Cardiac septum (tissue), 1 donor: ENCODE data around the gene GRM1. TPM values are rescaled to one million over a fixed set of nuclear protein-coding genes. Genes with fewer than 3 reads are reported as not detected.

Experiments used
- DNase-seq: peaks from one replicate; pipeline ENCODE4 v3.0.0-alpha.2; 2020; ENCODE audit warnings: low spot score
- intact Hi-C: fragments of 100-400 bp; cut with DNase I; formaldehyde crosslinking; loops from one replicate; pipeline ENCODE4 v1.14.0; 2022
- total RNA-seq: library from RNA; stranded (reverse); fragmentation: NEBNext Ultra II Directional; extraction: Animal tissue kit (Norgen Biotek cat#: 25700); gene quantifications from one replicate; pipeline ENCODE4 v1.2.1, GENCODE V29; 2021
- donor health status: DM: no; HTN: no; CAD: no.

Gene GRM1
- total RNA-seq, 1 donor from 2014 or later, result 8.5 TPM

- no peak for DNase-seq
- intact Hi-C loops, result no loop called here
These were observed 390.7 kb downstream of the GRM1 start for GRCh38 chr6:146419576-146419975.

- intact Hi-C loops, result no loop called here
- DNase-seq, result no peak
These were observed 391.4 kb downstream of the GRM1 start for GRCh38 chr6:146420255-146420654.

- intact Hi-C loops, result no loop called here
- DNase-seq, result no peak
These were observed 394.0 kb downstream of the GRM1 start for GRCh38 chr6:146422789-146423375.

- DNase-seq, result no peak
- intact Hi-C loops, result no loop called here
These were observed 394.6 kb downstream of the GRM1 start for GRCh38 chr6:146423452-146423851.

GRCh38 chr6:146426516-146426915, 397.7 kb downstream of the GRM1 start:
- intact Hi-C loops, result no loop called here
- no peak for DNase-seq

- no peak for DNase-seq
- intact Hi-C loops, result no loop called here
These were observed 401.0 kb downstream of the GRM1 start for GRCh38 chr6:146429831-146430230.

GRCh38 chr6:146433881-146434731, 405.2 kb downstream of the GRM1 start:
- intact Hi-C loops, result no loop called here
- no peak for DNase-seq

DNA sequence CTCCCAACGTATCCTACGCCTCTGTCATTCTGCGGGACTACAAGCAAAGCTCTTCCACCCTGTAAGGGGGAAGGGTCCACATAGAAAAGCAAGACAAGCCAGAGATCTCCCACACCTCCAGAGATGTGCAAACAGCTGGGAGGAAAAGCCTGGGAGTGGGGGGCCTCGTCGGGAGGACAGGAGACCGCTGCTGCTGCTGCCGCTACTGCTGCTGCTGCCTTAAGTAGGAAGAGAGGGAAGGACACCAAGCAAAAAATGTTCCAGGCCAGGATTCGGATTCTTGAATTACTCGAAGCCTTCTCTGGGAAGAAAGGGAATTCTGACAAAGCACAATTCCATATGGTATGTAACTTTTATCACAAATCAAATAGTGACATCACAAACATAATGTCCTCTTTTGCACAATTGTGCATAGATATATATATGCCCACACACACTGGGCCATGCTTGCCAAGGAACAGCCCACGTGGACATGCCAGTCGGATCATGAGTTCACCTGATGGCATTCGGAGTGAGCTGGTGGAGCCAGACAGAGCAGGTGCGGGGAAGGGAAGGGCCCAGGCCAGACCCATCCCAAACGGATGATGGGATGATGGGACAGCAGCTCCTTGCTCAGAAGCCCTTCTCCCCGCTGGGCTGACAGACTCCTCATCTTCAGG, 406.0 kb downstream of the GRM1 start:
- DNase-seq, result no peak
- intact Hi-C loops, result no loop called here

- intact Hi-C loops, result no loop called here
These were observed 413.0 kb downstream of the GRM1 start for GRCh38 chr6:146441907-146442306.

GRCh38 chr6:146444189-146444588, 415.3 kb downstream of the GRM1 start:
- no peak for DNase-seq
- intact Hi-C loops, result no loop called here

More at GRCh38 chr6:146441907-146442306, 413.0 kb downstream of the GRM1 start:
- no peak for DNase-seq

DNA sequence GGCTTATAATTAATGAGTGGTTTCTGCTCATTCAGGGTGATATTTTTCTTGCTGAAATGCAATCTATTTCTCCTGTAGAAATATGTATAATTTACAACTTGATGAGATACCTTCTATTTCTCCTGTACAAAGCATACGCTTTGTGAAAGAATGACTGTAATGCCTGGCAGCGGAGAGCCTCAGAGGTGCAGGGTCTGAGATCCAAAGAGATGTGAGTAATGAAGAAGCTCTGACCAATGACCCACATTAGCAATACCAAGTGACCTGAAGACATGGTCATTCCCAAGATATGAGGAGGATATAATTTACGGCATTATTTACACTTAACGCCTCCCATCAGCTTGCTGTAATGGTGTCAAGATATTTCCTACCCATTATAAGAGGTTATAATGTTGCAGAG, 416.4 kb downstream of the GRM1 start:
- DNase-seq, result no peak
- intact Hi-C loops, result no loop called here

DNA sequence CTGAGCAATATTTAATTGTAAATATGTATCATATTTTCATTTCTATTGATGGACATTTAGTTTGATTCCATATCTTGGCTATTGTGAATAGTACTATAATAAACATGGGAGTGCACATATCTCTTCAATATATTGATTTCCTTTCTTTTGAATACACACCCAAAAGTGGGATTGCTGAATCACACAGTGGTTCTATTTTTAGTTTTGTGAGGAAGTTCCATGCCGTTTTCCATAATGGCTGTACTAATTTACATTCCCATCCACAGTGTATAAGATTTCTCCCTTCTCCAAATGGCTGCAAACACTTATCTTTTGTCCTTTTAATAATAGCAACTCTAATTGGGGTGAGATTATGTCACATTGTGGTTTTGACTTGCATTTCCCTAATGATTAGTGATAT, 428.0 kb downstream of the GRM1 start:
- intact Hi-C loops, result no loop called here
- no peak for DNase-seq

DNA sequence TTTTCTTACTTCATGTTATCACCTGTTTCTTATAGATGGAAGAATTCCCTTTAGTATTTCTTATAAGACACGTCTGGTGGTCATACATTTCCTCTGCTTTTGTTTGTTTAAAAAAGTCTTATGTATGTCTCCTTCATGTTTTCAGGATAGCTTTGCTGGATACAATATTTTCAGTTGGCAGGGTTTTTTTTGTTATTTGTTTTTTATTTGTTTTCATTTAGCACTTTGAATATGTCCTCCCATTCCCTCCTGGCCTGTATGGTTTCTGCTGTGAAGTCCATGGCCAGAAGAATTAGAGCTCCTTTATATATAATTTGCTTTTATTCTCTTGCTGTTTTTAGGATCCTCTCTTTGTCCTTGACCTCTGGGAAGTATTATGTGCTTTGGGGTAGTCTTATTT, 432.1 kb downstream of the GRM1 start:
- DNase-seq, result no peak

GRCh38 chr6:146470091-146470770, 441.4 kb downstream of the GRM1 start:
- no peak for DNase-seq
- intact Hi-C loops, result no loop called here

More for the DNA sequence above, 432.1 kb downstream of the GRM1 start:
- intact Hi-C loops, result no loop called here

DNA sequence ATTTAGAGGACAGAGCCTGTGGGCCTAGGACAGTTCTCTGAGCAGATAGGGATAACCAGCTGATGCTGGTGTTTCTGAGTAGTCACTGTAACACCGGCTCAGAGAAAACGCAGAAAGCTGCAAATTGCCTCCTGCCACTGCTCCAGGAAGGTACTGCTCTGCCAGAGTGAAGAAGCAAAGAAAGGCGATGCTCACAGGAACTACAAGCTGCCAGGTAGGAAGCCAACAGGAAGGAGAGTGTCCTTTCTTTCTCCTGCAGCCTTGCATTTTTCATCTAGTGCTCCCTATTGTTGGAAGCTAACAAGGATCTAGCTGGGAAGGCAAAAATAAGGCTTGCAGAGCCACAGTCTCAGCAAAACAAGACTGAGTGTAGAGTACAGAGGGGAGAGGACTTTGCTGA, 444.1 kb downstream of the GRM1 start:
- DNase-seq, result no peak
- intact Hi-C loops, result no loop called here

DNA sequence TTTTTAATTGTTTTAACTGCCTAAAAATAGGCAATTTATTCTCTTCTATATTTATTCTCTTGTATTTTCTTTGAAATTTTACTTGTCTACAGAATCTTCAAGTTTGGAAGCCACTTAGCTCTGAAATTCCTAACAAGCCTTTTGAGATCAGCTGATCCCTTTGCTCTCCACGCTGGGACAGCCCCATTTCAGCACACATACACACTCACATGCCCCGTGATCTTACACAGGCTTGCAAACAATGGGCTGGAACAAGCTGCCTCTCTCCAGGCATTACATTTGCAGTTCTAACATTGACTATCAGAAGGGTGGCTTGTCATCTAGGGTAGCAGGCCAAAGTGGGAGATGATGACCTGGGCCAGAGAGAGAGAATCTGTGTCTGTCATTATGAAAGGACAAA, 452.7 kb downstream of the GRM1 start:
- intact Hi-C loops, result no loop called here
- no peak for DNase-seq

DNA sequence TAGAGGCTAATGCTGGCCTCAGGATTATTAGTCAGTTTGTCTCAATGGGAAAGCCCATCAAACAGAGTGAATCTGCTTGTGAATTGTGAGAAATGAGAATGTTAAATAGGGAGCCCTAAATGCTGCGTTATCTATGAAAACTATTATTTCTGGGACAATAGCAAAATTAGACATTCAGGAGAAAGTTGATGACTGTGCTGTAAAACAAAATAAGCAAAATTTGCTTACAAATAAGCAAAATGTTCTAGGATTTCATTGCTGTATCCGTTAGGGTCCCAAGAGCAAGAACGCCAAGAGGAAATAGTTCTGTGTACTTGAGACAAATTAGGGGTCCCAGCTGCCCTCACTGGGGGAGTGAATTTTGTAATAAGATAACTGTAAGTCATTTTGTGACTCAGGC, 455.5 kb downstream of the GRM1 start:
- intact Hi-C loops, result no loop called here

More for the DNA sequence above, 455.5 kb downstream of the GRM1 start:
- DNase-seq, result no peak
